IPS-18c (cell line): Measurements from ENCODE around the gene TSC22D4.

Experiments
- H3K4me3 ChIP-seq: 2 replicates; pipeline ENCODE4 v1.7.0; 2013; ENCODE audit warnings: low read depth, mild to moderate bottlenecking, low read length, moderate library complexity; ENCODE audit not compliant: insufficient read depth
- H3K9me3 ChIP-seq: one replicate; pipeline ENCODE4 v1.6.1; 2013; ENCODE audit warnings: mild to moderate bottlenecking, low read length, moderate library complexity; ENCODE audit not compliant: control insufficient read depth, insufficient read depth

Gene TSC22D4

DNA sequence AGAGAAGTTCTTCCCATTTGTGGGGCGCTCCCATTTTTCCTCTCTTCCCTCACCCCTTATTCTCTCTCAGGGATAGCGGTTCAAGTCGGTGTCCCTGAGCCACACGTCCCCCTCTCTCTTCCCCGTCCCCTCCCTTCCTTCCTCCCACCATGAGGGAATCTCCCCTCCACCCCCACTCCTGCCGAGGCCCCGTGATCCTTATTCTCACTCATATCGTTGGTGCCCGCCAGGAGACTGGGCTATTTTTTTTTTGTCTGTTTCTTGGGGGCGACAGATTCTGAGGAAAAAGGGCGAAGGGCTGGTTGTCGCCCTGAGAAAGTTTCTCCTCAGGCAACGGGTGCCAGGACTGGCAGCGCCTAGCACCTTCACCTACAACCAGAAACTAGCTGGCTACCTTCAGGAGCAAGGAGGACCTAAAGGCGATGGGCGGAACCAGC is 51.2 kb downstream of the TSC22D4 start:
- Histone ChIP-seq H3K4me3 (no peak overlapping the region; the same call in 1 of the 2 replicates), H3K9me3 (peaks cover 5% of the 10 kb centered on the region)

DNA sequence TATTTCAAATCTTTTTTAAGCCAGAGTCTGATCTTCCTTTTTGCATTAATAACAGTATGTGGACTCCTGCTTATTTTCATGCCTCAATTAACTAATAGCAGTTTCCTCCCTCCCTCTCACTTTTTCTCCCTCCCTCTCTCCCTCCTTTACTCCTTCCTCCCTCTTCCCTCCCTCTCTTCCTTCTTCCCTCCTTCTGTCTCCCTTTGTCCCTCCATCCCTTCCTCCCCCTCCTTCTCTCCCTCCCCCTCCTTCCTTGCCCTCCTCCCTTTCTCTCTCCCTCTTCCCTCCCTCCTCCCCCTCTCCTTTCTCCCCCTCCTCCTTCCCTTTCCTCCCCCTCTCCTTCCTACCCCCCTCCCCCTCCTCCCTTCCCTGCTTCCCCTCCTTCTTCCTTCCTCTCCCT is 52.5 kb downstream of the TSC22D4 start:
- H3K4me3 ChIP-seq = no peak overlapping the region
- peaks cover 5% of the 10 kb centered on the region for H3K9me3 ChIP-seq

DNA sequence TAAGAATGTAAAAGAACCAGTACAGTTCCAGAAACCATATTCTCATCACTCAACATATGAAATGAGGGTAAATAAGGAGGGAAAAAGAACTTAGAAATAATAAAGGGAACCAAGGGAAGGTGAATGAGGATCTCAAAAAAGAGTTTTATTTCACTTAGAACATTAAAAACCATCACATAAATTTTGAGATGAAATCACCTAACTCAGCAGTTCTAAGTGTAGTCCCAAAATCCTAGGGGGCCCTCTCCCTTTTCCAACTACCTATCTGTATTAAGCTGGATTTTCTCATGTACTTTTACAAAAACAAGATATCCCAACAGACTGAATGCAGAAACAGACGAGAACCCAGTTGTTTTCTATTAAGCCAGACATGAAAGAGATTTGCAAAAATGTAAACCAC is 53.7 kb downstream of the TSC22D4 start:
- peaks cover 5% of the 10 kb centered on the region for H3K9me3 ChIP-seq

DNA sequence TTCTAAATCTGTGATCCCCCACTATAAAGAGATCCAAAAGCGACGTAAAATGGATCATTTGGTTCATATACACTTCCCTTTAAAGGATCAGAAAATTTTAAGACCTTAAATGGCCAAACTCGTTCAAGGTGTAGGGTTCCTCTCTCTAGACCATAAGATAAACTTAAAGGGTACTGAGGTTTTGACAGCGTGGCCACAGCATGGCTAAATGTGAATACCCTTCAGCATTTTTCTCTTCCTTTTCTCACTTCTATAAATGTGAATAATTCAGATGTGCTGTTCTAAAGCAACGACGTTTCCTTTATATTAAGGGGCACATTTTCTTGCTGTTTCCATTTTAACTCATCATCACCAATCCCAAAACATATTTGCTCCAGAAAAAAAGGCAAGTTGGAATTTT is 55.7 kb downstream of the TSC22D4 start:
- H3K9me3 ChIP-seq = peaks cover 5% of the 10 kb centered on the region
- no peak overlapping the region for H3K4me3 ChIP-seq

More for the DNA sequence above, 53.7 kb downstream of the TSC22D4 start:
- H3K4me3 ChIP-seq = no peak overlapping the region

DNA sequence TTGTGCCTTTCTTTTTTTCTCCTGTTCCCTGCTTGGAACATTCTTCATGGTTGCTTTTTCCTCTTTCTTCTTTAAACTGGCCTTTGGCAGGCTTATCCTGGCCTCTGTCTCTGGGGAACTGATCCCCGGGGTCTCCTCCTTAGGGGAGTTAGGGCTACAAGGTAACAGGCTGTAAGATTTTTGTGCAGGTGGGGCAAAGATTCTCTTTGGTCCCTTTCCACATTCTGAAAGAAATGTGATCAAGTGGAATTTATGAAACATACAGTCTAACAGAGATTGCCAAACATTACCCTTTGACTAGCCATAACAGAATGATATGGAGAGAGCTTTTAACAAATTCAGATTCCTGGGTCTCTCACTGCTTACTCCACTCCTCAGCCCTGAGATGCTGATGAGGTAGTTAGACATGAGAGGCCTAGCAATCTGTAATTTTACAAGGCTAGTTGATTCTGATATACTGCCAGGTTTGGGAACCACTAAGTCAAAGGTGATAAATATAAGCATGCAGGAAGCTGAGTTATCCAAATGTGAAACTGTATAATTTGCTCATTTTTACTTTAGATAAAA is 59.3 kb downstream of the TSC22D4 start:
- no peaks in the 10 kb centered on the region for H3K9me3 ChIP-seq
- no peak overlapping the region for H3K4me3 ChIP-seq

DNA sequence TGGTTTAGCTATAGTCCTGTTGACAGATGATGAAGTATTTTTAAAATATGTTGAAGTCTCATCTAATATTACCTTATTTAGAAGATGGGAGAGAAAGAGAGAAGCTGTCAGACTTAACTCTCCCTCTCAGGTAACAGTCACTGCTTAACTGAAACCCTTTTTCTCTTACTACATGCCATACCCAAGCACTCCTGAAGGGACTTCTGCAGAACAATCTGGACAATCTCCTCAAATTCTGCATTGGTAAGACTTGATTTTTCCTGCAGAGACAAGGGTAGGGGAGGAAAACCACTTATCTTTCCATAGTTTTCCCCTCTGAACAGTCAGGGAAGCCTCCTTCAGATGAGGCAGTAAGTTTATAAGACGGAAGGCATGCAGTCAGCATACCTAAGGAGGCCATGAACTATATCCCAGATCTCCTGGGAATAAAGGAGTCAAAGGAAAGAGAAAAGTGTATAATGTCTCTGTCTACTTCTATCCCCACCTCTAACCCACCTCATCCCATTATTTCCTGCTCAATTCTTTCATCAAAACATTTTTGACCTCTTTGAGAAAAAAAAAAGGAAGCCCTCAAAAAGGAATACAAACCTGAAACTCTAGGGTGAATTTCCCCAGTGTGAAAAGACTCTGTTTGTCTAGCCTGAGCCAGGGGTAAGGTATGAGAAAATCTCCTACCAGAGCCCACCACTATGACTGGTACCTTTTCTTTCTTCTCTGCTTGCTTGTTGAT is 59.9 kb downstream of the TSC22D4 start:
- Histone ChIP-seq H3K9me3 (no peaks in the 10 kb centered on the region), H3K4me3 (no peak overlapping the region)
